OCI-LY7 (cell line): ENCODE results near the gene ATP5F1E.

ENCODE experiments used
- CTCF ChIP-seq: fragments of 200-600 bp; sonication (generic); conservative IDR thresholded peaks from 2 replicates; pipeline ENCODE4 v1.5.1; 2014; ENCODE audit warnings: mild to moderate bottlenecking, antibody characterized with exemption, low read length, moderate library complexity, mixed read lengths
- EZH2phosphoT487 ChIP-seq: fragments of 200-600 bp; sonication (generic); IDR thresholded peaks from 2 replicates; pipeline ENCODE4 v1.6.1; 2018; ENCODE audit warnings: low read depth, borderline replicate concordance, mild to moderate bottlenecking, mixed run types, antibody characterized with exemption, low read length, moderate library complexity, mixed read lengths

DNA sequence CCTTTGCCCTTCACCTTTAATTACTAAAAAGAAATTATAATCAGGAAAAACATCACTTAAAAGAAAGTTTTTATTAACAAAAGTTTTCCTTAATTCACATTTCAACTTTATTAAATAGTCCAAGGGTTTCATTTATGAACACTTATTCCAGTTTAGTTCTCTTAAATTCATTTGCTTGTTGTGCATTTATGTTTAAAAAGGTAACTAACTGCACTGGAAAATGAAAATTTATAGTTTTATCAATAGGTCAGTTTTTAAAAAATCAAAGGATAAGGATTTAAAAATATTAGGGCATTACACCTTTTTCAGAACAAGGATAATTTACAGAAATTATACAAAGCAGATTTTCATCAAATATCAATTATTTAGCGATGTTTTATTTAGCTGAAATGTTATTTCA, 958 bp upstream of the ATP5F1E start:
- TF ChIP-seq CTCF (no peak), EZH2phosphoT487 (no peak)
